GM19455 (cell line): ENCODE measurements around the gene NCOA1.

Experiments used
- ATAC-seq: cut with Tn5 transposase; IDR thresholded peaks from one replicate; pipeline ENCODE4 v1.9.1; 2021; ENCODE audit not compliant: unreplicated experiment

The NCOA1 gene

GRCh38 chr2:24501813-24502212, 10.8 kb downstream of the NCOA1 start:
- no peak for ATAC-seq

GRCh38 chr2:24505534-24506275, 14.7 kb downstream of the NCOA1 start:
- ATAC-seq: no peak

DNA sequence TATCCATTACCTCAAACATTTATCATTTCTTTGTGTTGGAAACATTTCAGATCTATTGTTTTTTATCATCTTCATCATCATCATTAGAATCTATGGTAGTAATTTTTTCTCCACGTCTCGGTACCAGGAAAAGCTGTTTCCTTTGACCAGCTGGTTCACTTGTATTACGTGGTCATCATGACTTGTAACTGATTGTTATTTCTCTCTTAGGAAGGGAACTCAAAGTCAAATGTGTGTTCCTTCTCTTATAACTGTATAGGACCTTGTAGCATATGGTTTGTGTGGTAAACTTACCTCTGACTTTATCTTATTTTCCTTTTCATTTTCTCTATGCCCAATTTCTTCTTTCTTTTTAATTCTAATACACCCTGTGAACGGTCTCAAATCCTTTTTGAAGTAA, 16.5 kb downstream of the NCOA1 start:
- no peak for ATAC-seq

GRCh38 chr2:24508878-24509277, 17.8 kb downstream of the NCOA1 start:
- ATAC-seq: no peak

DNA sequence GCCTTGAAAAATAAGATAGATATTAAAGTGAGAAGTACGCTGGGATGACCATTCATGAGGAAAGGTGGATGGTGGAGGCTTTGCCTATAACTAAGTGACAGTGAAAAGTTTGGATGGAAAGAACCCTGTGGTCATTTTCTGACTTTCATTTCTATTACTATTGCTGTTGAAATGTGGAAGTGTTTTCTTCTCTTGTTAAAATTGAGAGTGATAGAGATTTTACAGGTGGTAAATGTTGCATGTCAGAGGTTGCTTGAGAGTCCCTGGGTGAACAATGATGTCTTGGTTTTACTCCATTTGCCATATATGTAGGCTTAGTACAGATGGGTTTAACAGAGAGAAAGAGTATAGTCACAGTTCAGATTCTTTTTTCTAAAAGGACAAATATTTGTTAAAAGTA, 18.4 kb downstream of the NCOA1 start:
- ATAC-seq: peak; percentile 61

GRCh38 chr2:24509840-24510239, 18.8 kb downstream of the NCOA1 start:
- no peak for ATAC-seq

GRCh38 chr2:24510771-24511170, 19.7 kb downstream of the NCOA1 start:
- no peak for ATAC-seq

DNA sequence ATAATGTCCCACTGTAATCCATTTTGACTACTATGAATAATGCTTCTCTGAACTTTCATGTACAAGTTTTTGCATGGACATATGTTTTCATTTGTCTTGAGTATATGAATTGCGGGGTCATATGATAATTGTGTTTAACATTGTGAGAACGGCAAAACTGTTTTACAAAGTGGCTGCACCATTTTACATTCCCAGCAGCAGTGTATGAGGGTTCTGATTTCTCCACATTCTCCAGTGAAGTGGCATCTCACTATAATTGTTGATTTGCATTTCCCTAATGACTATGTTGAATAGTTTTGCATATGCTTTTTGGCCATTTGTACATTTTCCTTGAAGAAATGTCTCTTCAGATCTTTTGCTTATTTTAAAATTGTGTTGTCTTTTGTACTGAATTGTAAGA, 20.1 kb downstream of the NCOA1 start:
- no peak for ATAC-seq

DNA sequence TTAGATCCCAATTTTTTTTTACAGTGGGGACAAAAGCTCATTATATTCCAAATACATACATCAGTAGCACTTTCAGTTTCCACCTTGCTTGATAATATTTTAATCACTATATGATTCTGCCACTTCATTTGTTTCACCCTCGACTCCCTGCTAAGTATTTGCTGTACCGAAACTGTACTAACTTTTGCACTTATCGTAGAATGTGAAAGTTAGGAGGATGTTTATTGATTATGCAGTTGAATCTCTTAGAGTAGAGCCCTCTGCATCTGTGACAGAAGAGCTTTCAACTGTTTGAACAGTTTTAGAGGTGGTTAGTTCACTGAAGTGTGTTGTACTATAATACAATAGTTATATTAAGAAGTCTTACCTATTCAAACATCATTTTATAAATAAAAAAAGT, 20.8 kb downstream of the NCOA1 start:
- ATAC-seq: no peak

- no peak for ATAC-seq
Observed at GRCh38 chr2:24512404-24512803, 21.4 kb downstream of the NCOA1 start.

- no peak for ATAC-seq
Observed at GRCh38 chr2:24512831-24513230, 21.8 kb downstream of the NCOA1 start.

DNA sequence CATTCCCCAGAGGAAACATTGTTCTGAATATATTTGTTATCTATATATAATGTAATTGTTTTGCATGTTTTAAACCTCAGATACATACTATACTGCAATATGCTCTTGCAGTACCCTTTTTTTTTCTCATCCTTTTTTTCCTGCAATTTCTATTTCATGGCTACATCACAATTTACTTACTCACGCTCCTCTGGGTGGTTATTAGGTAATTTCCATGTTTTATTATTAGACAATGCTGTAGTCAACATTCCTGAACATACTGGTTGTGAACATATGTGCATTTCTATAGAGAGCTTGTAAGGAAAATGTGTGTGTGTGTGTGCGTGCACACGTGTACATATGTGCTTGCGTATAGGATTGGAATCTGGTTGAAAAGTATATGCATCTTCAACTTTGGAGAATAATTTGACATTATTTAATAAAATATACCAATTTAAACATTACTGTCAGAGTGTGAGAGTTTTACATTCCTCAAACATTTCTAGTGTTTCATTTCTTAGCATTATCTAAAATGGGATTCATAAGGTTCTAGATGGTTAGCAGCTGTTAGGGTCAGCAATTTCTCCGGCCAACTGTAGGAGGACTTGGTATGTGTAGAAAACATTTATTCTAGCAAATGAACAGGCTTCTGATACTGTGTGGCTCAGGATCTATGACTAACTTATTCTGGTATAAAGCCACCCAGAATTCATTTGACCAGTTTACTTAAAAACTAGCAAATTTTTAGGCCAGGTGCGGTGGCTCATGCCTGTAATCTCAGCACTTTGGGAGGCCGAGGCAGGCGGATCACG, 22.4 kb downstream of the NCOA1 start:
- ATAC-seq: no peak

- ATAC-seq: no peak
Observed at GRCh38 chr2:24514820-24515219, 23.8 kb downstream of the NCOA1 start.

- ATAC-seq: no peak
Observed at GRCh38 chr2:24515335-24515734, 24.3 kb downstream of the NCOA1 start.

DNA sequence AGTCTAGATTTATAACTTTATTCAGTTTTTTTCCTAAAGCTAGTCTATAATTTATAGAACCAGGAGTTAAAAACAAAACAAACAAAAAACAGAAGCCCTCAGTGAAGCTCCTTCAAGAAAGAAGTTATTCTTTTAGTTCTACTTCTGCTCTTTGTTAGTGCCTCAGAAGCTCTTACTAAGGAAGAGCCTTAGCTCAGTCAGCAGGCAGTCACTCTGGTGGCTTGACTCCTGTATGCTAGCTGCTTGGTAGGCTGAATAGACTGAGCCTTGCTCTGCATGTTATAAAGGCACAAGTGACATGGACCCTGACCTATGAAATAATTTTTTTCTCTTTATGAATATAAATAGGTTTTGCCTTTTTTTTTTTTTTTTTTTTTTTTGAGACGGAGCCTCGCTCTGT, 24.8 kb downstream of the NCOA1 start:
- no peak for ATAC-seq

- no peak for ATAC-seq
Observed at GRCh38 chr2:24517247-24517646, 26.2 kb downstream of the NCOA1 start.

DNA sequence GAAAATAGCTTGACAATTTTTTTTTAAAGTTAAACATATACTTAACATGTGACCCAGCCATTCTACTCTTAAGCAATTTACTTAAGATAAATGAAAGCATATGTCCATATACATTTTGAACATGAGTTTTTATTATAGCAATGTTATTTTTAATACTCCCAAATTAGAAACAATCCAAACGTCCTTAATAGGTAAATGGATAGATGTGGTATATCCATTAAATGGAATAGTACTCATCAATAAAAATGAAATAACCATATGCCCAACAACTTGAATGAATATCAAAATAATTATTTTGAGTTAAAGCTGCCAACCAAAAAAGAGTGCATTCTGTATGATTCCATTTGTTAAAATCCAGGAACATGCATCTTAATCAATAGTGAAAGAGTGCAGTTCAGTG, 29.1 kb downstream of the NCOA1 start:
- no peak for ATAC-seq

- ATAC-seq: no peak
Observed at GRCh38 chr2:24521162-24521857, 30.3 kb downstream of the NCOA1 start.

DNA sequence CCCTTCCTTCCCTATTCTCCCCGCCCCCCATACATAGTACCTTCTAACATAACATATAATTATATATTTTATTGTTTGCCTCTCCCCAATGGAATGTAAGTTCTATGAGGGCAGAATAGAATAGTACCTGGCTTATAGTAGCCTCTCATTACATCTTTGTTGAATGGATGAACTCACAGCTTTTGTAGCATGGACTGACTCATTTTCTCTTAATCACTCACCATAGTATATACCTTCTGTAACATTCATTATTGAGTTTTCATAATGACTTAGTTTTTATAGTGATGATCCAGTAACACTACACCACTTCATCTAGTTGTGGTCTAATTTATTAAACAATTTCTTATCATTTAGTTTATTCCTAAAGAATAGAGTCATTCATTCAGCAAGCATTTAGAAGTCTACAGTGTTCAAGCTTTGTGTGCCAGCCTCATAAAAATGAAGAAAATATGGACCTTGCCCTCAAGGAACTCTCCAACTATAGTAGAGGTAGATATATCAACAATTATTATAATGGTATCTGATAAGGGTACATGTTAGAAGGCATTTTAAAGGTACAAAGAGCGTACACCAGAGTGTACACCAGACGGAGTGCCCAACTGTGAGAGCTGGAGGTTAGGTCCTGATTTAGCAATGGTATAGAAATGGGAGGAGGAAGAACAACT, 31.1 kb downstream of the NCOA1 start:
- no peak for ATAC-seq

GRCh38 chr2:24527536-24527935, 36.5 kb downstream of the NCOA1 start:
- no peak for ATAC-seq

DNA sequence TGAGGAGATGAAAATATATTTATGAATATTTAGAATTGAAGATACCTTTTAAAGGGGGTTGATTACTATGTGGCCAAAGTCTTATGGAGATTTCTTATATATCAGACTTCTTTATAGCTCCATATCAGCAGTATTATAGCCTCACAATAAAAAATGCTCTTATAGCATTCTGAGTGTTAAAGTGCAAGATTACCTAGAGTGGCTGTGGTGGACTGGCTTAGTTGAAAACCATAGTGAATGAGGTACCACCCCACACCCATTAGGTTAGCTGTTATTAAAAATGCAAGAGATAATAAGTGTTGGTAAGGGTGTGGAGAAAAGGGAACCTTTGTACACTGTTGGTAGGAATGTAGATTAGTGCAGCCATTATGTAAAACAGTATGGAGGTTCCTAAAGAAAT, 39.7 kb downstream of the NCOA1 start:
- no peak for ATAC-seq
